ENCODE data around the gene STARD5.

DNA sequence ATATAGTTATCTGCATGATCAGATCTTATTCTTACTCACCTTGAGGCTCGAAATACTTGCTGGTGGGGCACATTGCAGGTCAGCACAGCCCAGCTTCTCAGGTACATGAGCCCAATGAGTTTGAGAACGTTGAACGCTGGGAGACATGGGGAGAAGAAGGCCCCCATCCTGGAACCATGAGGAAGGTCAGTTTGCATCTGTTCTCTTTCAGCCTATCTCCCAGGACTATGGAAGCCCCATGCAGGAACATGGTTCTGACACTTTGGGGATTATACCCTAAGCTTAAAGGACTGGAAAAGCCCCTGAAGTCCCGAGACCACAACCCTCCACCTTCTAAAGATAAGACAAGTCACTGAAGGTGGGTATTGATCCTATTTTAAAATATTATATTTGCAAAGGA is 17.4 kb upstream of the STARD5 start:
- TF ChIP-seq POLR2AphosphoS5 (IDR thresholded peaks at IDR 0.05) (no peak), POLR2A (IDR thresholded peaks at IDR 0.05) (no peak), EP300 (IDR thresholded peaks at IDR 0.05; ENCODE audit: low read depth) (no peak)
- TF ChIP-seq, protein P1, sequence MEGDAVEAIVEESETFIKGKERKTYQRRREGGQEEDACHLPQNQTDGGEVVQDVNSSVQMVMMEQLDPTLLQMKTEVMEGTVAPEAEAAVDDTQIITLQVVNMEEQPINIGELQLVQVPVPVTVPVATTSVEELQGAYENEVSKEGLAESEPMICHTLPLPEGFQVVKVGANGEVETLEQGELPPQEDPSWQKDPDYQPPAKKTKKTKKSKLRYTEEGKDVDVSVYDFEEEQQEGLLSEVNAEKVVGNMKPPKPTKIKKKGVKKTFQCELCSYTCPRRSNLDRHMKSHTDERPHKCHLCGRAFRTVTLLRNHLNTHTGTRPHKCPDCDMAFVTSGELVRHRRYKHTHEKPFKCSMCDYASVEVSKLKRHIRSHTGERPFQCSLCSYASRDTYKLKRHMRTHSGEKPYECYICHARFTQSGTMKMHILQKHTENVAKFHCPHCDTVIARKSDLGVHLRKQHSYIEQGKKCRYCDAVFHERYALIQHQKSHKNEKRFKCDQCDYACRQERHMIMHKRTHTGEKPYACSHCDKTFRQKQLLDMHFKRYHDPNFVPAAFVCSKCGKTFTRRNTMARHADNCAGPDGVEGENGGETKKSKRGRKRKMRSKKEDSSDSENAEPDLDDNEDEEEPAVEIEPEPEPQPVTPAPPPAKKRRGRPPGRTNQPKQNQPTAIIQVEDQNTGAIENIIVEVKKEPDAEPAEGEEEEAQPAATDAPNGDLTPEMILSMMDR (IDR thresholded peaks at IDR 0.05), result no peak

Measured in transverse colon (tissue), 4 donors.